NCI-H2029 treated with DMSO at 0.1 percent for 48 hours (cell line): Measurements from ENCODE around the gene F3.

Experiments used
- DNase-seq: peaks from one replicate; lab custom pipeline; 2025; lab: John Stamatoyannopoulos, UW

Gene F3

GRCh38 chr1:94552071-94552586, 10.6 kb upstream of the F3 start:
- no peak for DNase-seq

GRCh38 chr1:94551449-94551848, 9.9 kb upstream of the F3 start:
- no peak for DNase-seq

- DNase-seq = no peak
Observed at GRCh38 chr1:94550800-94551241, 9.3 kb upstream of the F3 start.

GRCh38 chr1:94550396-94550795, 8.8 kb upstream of the F3 start:
- no peak for DNase-seq

GRCh38 chr1:94549706-94550105, 8.1 kb upstream of the F3 start:
- DNase-seq = no peak

GRCh38 chr1:94544706-94545490, 3.3 kb upstream of the F3 start:
- DNase-seq = no peak

GRCh38 chr1:94543893-94544635, 2.5 kb upstream of the F3 start:
- DNase-seq = no peak

GRCh38 chr1:94543001-94543400, 1.4 kb upstream of the F3 start:
- DNase-seq = no peak

- DNase-seq = no peak
Observed at GRCh38 chr1:94542088-94542870, 720 bp upstream of the F3 start.

- peak; percentile 27 for DNase-seq
Observed at GRCh38 chr1:94540440-94541245, 916 bp downstream of the F3 start.

GRCh38 chr1:94539496-94539895, 2.1 kb downstream of the F3 start:
- no peak for DNase-seq

- DNase-seq = no peak
Observed at GRCh38 chr1:94538243-94538827, 3.2 kb downstream of the F3 start.

- no peak for DNase-seq
Observed at GRCh38 chr1:94537254-94537653, 4.3 kb downstream of the F3 start.

- DNase-seq = no peak
Observed at GRCh38 chr1:94535879-94536278, 5.7 kb downstream of the F3 start.

- DNase-seq = no peak
Observed at GRCh38 chr1:94535095-94535494, 6.5 kb downstream of the F3 start.

GRCh38 chr1:94532077-94532476, 9.5 kb downstream of the F3 start:
- DNase-seq = no peak

GRCh38 chr1:94531664-94532063, 9.9 kb downstream of the F3 start:
- no peak for DNase-seq

- no peak for DNase-seq
Observed at GRCh38 chr1:94530373-94530878, 11.1 kb downstream of the F3 start.

GRCh38 chr1:94529416-94529815, 12.1 kb downstream of the F3 start:
- no peak for DNase-seq

GRCh38 chr1:94528826-94529225, 12.7 kb downstream of the F3 start:
- DNase-seq = no peak

- DNase-seq = no peak
Observed at GRCh38 chr1:94528299-94528698, 13.3 kb downstream of the F3 start.
